ENCODE results near the gene NTS.

GRCh38 chr12:85843606-85844310, 30.3 kb upstream of the NTS start:
- TF ChIP-seq CTCF (conservative IDR thresholded peaks at IDR 0.05; ENCODE audit: low read length) (no peak), EZH2phosphoT487 (IDR thresholded peaks at IDR 0.05; ENCODE audit: borderline replicate concordance) (no peak)
